H1 (cell line): ENCODE measurements around the gene MAN2A1. TPM values are rescaled to one million over a fixed set of nuclear protein-coding genes. Genes with fewer than 3 reads are reported as not detected.

ENCODE experiments used
- CTCF ChIA-PET: fragments of 300-600 bp; sonication (Branson Sonifier 250); formaldehyde crosslinking; loops from one replicate; lab custom pipeline; 2021; ENCODE audit not compliant: partially characterized antibody; lab: Charles Lee
- POLR2A ChIA-PET: fragments of 300-600 bp; sonication (Branson Sonifier 250); formaldehyde crosslinking; loops from one replicate; lab custom pipeline; 2021; ENCODE audit warnings: inconsistent platforms; ENCODE audit not compliant: partially characterized antibody; lab: Charles Lee
- DNase-seq, 2 experiments: peaks; one replicate each; pipeline versions ENCODE4 v3.0.0 to v3.0.0-alpha.2; 2010 to 2022; ENCODE audit warnings: low spot score in 2 of 2, low read depth in 1 of 2, mixed read lengths in 1 of 2
- FAIRE-seq: peaks from 2 replicates; lab custom pipeline; 2011; peaks lifted over from hg19 to GRCh38; lab: Jason Lieb, UNC
- H2AFZ ChIP-seq: 2 replicates; pipeline ENCODE4 v1.8.1; 2012; ENCODE audit warnings: low read length, inconsistent platforms
- H2AK5ac ChIP-seq: 2 replicates; pipeline ENCODE4 v1.6.1; 2013; ENCODE audit warnings: low read depth, low read length
- H2BK120ac ChIP-seq: replicated peaks from 2 replicates; pipeline ENCODE3; 2013; ENCODE audit warnings: low read depth, low read length, inconsistent platforms
- H2BK12ac ChIP-seq: 2 replicates; pipeline ENCODE4 v1.6.1; 2013; ENCODE audit warnings: low read depth, low read length
- H2BK15ac ChIP-seq: 2 replicates; pipeline ENCODE4 v1.6.1; 2013; ENCODE audit warnings: low read length
- H2BK20ac ChIP-seq: 2 replicates; pipeline ENCODE4 v1.6.1; 2013; ENCODE audit warnings: low read length
- H2BK5ac ChIP-seq: 2 replicates; pipeline ENCODE4 v1.6.1; 2013; ENCODE audit warnings: low read depth, low read length
- H3K14ac ChIP-seq: 2 replicates; pipeline ENCODE4 v1.6.1; 2013; ENCODE audit warnings: inconsistent platforms; ENCODE audit not compliant: insufficient read length
- H3K18ac ChIP-seq: 2 replicates; pipeline ENCODE4 v1.6.1; 2013; ENCODE audit warnings: low read length; ENCODE audit errors: extremely low read depth
- H3K23ac ChIP-seq: 2 replicates; pipeline ENCODE4 v1.6.1; 2013; ENCODE audit warnings: inconsistent platforms; ENCODE audit not compliant: insufficient read length
- H3K23me2 ChIP-seq: 2 replicates; pipeline ENCODE4 v1.6.1; 2013; ENCODE audit warnings: low read depth, low read length
- H3K27ac ChIP-seq: 2 replicates; pipeline ENCODE4 v1.6.1; 2011; ENCODE audit warnings: low read depth, low read length, inconsistent platforms
- H3K27me3 ChIP-seq, 4 experiments: replicated peaks in 1 of 4; 1 replicate in 1 of 4; 2 replicates in 3 of 4; pipeline versions ENCODE4 v1.6.1 to v1.8.1; 2011 to 2013; ENCODE audit warnings: low read length in 3 of 4, mild to moderate bottlenecking in 3 of 4, inconsistent platforms in 2 of 4, mixed read lengths in 2 of 4, moderate library complexity in 1 of 4; ENCODE audit not compliant: control insufficient read depth in 3 of 4, insufficient read depth in 3 of 4; ENCODE audit errors: extremely low read depth in 1 of 4
- H3K36me3 ChIP-seq, 4 experiments: 2 replicates each; pipeline versions ENCODE4 v1.6.1 to v1.8.1; 2011 to 2013; ENCODE audit warnings: mild to moderate bottlenecking in 4 of 4, low read length in 3 of 4, moderate library complexity in 2 of 4, control low read depth in 1 of 4, inconsistent platforms in 1 of 4; ENCODE audit not compliant: insufficient read depth in 4 of 4, control insufficient read depth in 2 of 4
- H3K4ac ChIP-seq: replicated peaks from 2 replicates; pipeline ENCODE3; 2013; ENCODE audit warnings: low read length, low read depth, mixed read lengths, inconsistent platforms; ENCODE audit not compliant: insufficient read length
- H3K4me1 ChIP-seq, 4 experiments: replicated peaks in 1 of 4; 1 replicate in 1 of 4; 2 replicates in 3 of 4; pipeline versions ENCODE4 v1.6.1 to v1.8.1; 2011 to 2013; ENCODE audit warnings: low read length in 3 of 4, inconsistent platforms in 2 of 4, mixed read lengths in 1 of 4; ENCODE audit not compliant: insufficient read depth in 4 of 4, control insufficient read depth in 3 of 4
- H3K4me2 ChIP-seq, 2 experiments: 2 replicates each; pipeline versions ENCODE4 v1.6.1 to v1.8.1; 2011 to 2013; ENCODE audit warnings: low read depth in 2 of 2, low read length in 2 of 2, control low read depth in 1 of 2, inconsistent platforms in 1 of 2, mild to moderate bottlenecking in 1 of 2; ENCODE audit not compliant: insufficient read depth in 1 of 2
- H3K4me3 ChIP-seq, 4 experiments: fragments of 200-600, 300-600 bp in 1 of 4; sonication (generic), shearing (Covaris generic), sonication (Bioruptor Twin) in 1 of 4; 2 replicates each; pipeline versions ENCODE4 v1.5.1 to v1.8.1; 2011 to 2016; ENCODE audit warnings: low read length in 4 of 4, low read depth in 3 of 4, control low read depth in 2 of 4, inconsistent platforms in 2 of 4, mild to moderate bottlenecking in 2 of 4, mixed read lengths in 1 of 4, moderate library complexity in 1 of 4; ENCODE audit not compliant: insufficient read depth in 2 of 4; ENCODE audit errors: extremely low read depth in 1 of 4
- H3K56ac ChIP-seq: replicated peaks from 2 replicates; pipeline ENCODE3; 2013; ENCODE audit warnings: low read depth, mild to moderate bottlenecking, mixed read lengths, low read length, inconsistent platforms; ENCODE audit not compliant: insufficient read length
- H3K79me1 ChIP-seq: 2 replicates; pipeline ENCODE4 v1.6.1; 2013; ENCODE audit warnings: low read depth, low read length, control low read depth
- H3K79me2 ChIP-seq, 2 experiments: 2 replicates each; pipeline versions ENCODE4 v1.6.1 to v1.8.1; 2012 to 2013; ENCODE audit warnings: low read length in 2 of 2, mild to moderate bottlenecking in 2 of 2, inconsistent platforms in 1 of 2; ENCODE audit not compliant: insufficient read depth in 2 of 2, control insufficient read depth in 1 of 2
- H3K9ac ChIP-seq, 4 experiments: replicated peaks in 1 of 4; 1 replicate in 1 of 4; 2 replicates in 3 of 4; pipeline versions ENCODE4 v1.6.1 to v1.8.1; 2011 to 2013; ENCODE audit warnings: low read depth in 3 of 4, low read length in 3 of 4, control low read depth in 2 of 4, mild to moderate bottlenecking in 2 of 4, moderate library complexity in 2 of 4, inconsistent platforms in 1 of 4; ENCODE audit errors: extremely low read depth in 1 of 4
- H3K9me3 ChIP-seq, 2 experiments: 2 replicates each; pipeline versions ENCODE4 v1.6.1 to v1.8.1; 2012 to 2013; ENCODE audit warnings: mild to moderate bottlenecking in 2 of 2, moderate library complexity in 2 of 2, control low read depth in 1 of 2, inconsistent platforms in 1 of 2, low read depth in 1 of 2, low read length in 1 of 2, mixed read lengths in 1 of 2; ENCODE audit not compliant: insufficient read depth in 2 of 2
- H4K20me1 ChIP-seq, 2 experiments: replicated peaks in 1 of 2; 2 replicates each; pipeline versions ENCODE3 to v1.8.1; 2011 to 2013; ENCODE audit warnings: inconsistent platforms in 2 of 2, low read length in 2 of 2, mild to moderate bottlenecking in 1 of 2; ENCODE audit not compliant: insufficient read depth in 2 of 2, control insufficient read depth in 1 of 2
- H4K5ac ChIP-seq: 2 replicates; pipeline ENCODE4 v1.6.1; 2013; ENCODE audit warnings: low read length, low read depth, mixed read lengths, inconsistent platforms; ENCODE audit not compliant: insufficient read length
- H4K8ac ChIP-seq: 2 replicates; pipeline ENCODE4 v1.8.0; 2013; ENCODE audit warnings: mild to moderate bottlenecking, moderate library complexity, low read length, inconsistent platforms; ENCODE audit not compliant: insufficient read depth; ENCODE audit errors: extremely low read depth
- H4K91ac ChIP-seq: replicated peaks from 2 replicates; pipeline ENCODE3; 2013; ENCODE audit warnings: low read length, mixed read lengths, inconsistent platforms; ENCODE audit not compliant: insufficient read length
- BACH1 ChIP-seq: IDR thresholded peaks from 2 replicates; pipeline ENCODE4 v1.6.1; 2012; ENCODE audit warnings: low read length, improper control_type of control experiment
- CBX5 ChIP-seq: fragments of 300-800, 300-1000 bp; sonication (generic); IDR thresholded peaks from 2 replicates; pipeline ENCODE4 v1.7.1; 2016; ENCODE audit warnings: antibody characterized with exemption, low read length, low read depth
- EP300 ChIP-seq, 2 experiments: IDR thresholded peaks; 1 replicate in 1 of 2; 2 replicates in 1 of 2; pipeline ENCODE4 v1.6.1; 2011 to 2012; ENCODE audit warnings: low read depth in 2 of 2, low read length in 2 of 2, mild to moderate bottlenecking in 2 of 2, borderline replicate concordance in 1 of 2, inconsistent platforms in 1 of 2, moderate library complexity in 1 of 2
- MAFK ChIP-seq: IDR thresholded peaks from 2 replicates; pipeline ENCODE4 v1.6.1; 2012; ENCODE audit warnings: low read depth, mild to moderate bottlenecking, improper control_type of control experiment, low read length
- RNF2 ChIP-seq: fragments of 200-900, 300-1000 bp; sonication (generic); IDR thresholded peaks from 2 replicates; pipeline ENCODE4 v1.7.1; 2016; ENCODE audit warnings: borderline replicate concordance, low read depth, mild to moderate bottlenecking, antibody characterized with exemption, low read length; ENCODE audit not compliant: poor library complexity, severe bottlenecking; ENCODE audit errors: missing control alignments
- SIRT6 ChIP-seq: IDR thresholded peaks from one replicate; pipeline ENCODE4 v1.7.1; 2012; ENCODE audit warnings: low read length, inconsistent platforms
- SP1 ChIP-seq: IDR thresholded peaks from 2 replicates; pipeline ENCODE4 v1.6.1; 2011; ENCODE audit warnings: low read depth, low read length
- WGBS, 2 experiments: shearing (Covaris generic) in 1 of 2; methylation state at CpG; one replicate each; pipeline versions ENCODE4 v1.1.6 to v1.1.7; 2013 to 2015; ENCODE audit warnings: low lambda C conversion rate in 2 of 2, mixed read lengths in 2 of 2, inconsistent platforms in 1 of 2, low coverage in 1 of 2, missing lambda C conversion rate in 1 of 2; ENCODE audit not compliant: insufficient replicate concordance in 2 of 2, insufficient coverage in 1 of 2, insufficient read length in 1 of 2; ENCODE audit errors: extremely low coverage in 1 of 2, missing lambda C conversion rate in 1 of 2; 5-methylcytosine and 5-hydroxymethylcytosine counted together
- polyA plus RNA-seq, 7 experiments: library from polyadenylated mRNA; depleted of rRNA in 3 of 7; stranded (reverse) in 5 of 7; unstranded in 2 of 7; fragments of >200 nt in 5 of 7; fragments of 200-250 nt in 2 of 7; gene quantifications; 1 replicate in 5 of 7; 2 replicates in 1 of 7; 4 replicates in 1 of 7; pipeline versions ENCODE4 v1.2.1 to v1.2.3, GENCODE V29; 2011 to 2013; ENCODE audit warnings: missing spikeins in 2 of 7, mixed read lengths in 2 of 7
- total RNA-seq: library from RNA; stranded (reverse); fragmentation: NEBNext Ultra II Directional; extraction: Animal tissue kit (Norgen Biotek cat#: 25700); gene quantifications from 2 replicates; pipeline ENCODE4 v1.2.1, GENCODE V29; 2021

Gene MAN2A1
- total and polyA plus RNA-seq, 2 of the 8 experiments (the other 6 are each of a cell fraction or from before 2014, with no cell fraction given) = 29.1 to 102 TPM

DNA sequence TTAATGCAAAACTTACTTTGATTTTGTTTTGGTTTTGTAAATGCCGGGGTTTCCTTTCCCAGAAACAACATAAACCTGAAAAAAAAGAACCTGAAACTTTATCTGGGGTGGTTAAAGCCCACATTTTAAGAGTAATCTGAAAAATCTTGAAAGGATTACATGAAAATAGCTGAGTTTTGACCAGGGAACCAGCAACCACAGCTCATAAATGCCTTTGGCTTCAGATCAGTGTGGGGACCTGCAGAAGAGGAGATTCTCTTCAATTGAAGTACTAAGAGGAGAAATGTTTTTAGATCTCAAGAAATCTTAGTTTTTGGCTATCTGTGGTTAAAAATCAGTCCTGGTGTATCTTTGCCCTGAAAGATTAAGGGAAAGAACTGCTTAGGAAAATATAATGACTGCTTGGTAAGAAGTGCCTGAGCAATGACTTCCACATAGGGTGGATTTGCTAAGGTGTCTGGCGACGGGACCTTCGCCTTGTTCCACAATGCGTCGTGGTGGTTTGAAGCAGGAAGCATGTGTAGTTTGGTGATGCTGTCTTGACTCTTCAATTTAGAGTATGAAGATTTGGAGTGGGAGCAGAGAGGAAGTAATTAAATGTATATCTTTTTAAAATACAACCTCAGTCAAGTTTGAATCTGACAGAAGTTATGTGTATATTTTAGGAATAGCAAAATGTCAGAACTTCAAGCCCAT lies 186.5 kb downstream of the MAN2A1 start:
- H2AFZ ChIP-seq = no peak overlapping the region
- H3K4me2 ChIP-seq = no peak overlapping the region
- no peak overlapping the region for H4K5ac ChIP-seq
- no peak overlapping the region for H3K14ac ChIP-seq
- H3K23me2 ChIP-seq = no peaks in the 10 kb centered on the region
- H4K8ac ChIP-seq = no peak overlapping the region
- no peak overlapping the region for H2BK120ac ChIP-seq
- no peaks in the 10 kb centered on the region for H3K4me1 ChIP-seq
- no peaks in the 10 kb centered on the region for H3K79me2 ChIP-seq
- H2BK20ac ChIP-seq = no peak overlapping the region
- H3K9ac ChIP-seq = no peak overlapping the region
- no peak for FAIRE-seq
- no peak overlapping the region for H3K4me3 ChIP-seq
- no peak overlapping the region for H3K56ac ChIP-seq
- 91% methylated on average over 6 of the region's 6 CpGs; no CpG with 5 or more reads in 1 of the 2 experiments for WGBS, 2 experiments
- H2BK5ac ChIP-seq = no peak overlapping the region
- no peak for DNase-seq
- H2BK12ac ChIP-seq = no peak overlapping the region
- no peaks in the 10 kb centered on the region for H3K79me1 ChIP-seq
- H3K27me3 ChIP-seq = no peaks in the 10 kb centered on the region
- H3K4ac ChIP-seq = no peak overlapping the region
- no peak overlapping the region for H3K23ac ChIP-seq
- H2AK5ac ChIP-seq = no peak overlapping the region
- ChIA-PET CTCF (no interaction called here), POLR2A (no interaction called here)
- no peaks in the 10 kb centered on the region for H3K9me3 ChIP-seq
- no peaks in the 10 kb centered on the region for H3K36me3 ChIP-seq
- H2BK15ac ChIP-seq = no peak overlapping the region
- H3K18ac ChIP-seq = no peak overlapping the region
- no peaks in the 10 kb centered on the region for H4K20me1 ChIP-seq
- no peak overlapping the region for H3K27ac ChIP-seq
- TF ChIP-seq SP1 (no peak), BACH1 (no peak), CBX5 (no peak), RNF2 (no peak), MAFK (no peak), SIRT6 (no peak), EP300 (IDR thresholded peaks at IDR 0.05; ENCODE audit: borderline replicate concordance in 1 of 2, low read depth in 2 of 2, low read length in 2 of 2) (no peak)
- H4K91ac ChIP-seq = no peak overlapping the region
